ENCODE data around the gene TASOR.
A peak's percentile ranks its signal among the peaks of the same experiment; 100 is the strongest.
"Not testable (repeated sequence)": the region's sequence is repeated elsewhere in the genome, so short reads cannot be mapped to it uniquely, and the experiment has no call there.

The TASOR gene

GRCh38 chr3:56683122-56683817, at the start of gene TASOR:
TSS of gene TASOR (minus strand) at chr3:56683265. CDS start at chr3:56683006, 259 bp downstream.
- peak in 52 of 56 donors; percentile 9 to 83 (median 66) for DNase-seq

GRCh38 chr3:56732109-56732508, 49.0 kb upstream of the TASOR start:
- DNase-seq = no peak

- DNase-seq = no peak
Measured at GRCh38 chr3:56725175-56725574, 42.1 kb upstream of the TASOR start.

GRCh38 chr3:56724676-56725075, 41.6 kb upstream of the TASOR start:
- DNase-seq = no peak

GRCh38 chr3:56720849-56721248, 37.8 kb upstream of the TASOR start:
- DNase-seq = no peak

- DNase-seq = not testable (repeated sequence)
Measured at GRCh38 chr3:56718809-56719208, 35.7 kb upstream of the TASOR start.

GRCh38 chr3:56711344-56711743, 28.3 kb upstream of the TASOR start:
- no peak for DNase-seq

GRCh38 chr3:56707412-56707811, 24.3 kb upstream of the TASOR start:
- not testable (repeated sequence) for DNase-seq

GRCh38 chr3:56706629-56707028, 23.6 kb upstream of the TASOR start:
- DNase-seq = no peak

- DNase-seq = no peak
Measured at GRCh38 chr3:56704706-56705105, 21.6 kb upstream of the TASOR start.

GRCh38 chr3:56702490-56703315, 19.6 kb upstream of the TASOR start:
- peak in 25 of 56 donors; percentile 1 to 81 (median 15) for DNase-seq

GRCh38 chr3:56700151-56700550, 17.1 kb upstream of the TASOR start:
- peak in 1 of 56 donors; percentile 2 for DNase-seq

GRCh38 chr3:56694867-56695683, 12.0 kb upstream of the TASOR start:
- no peak for DNase-seq

GRCh38 chr3:56693750-56694149, 10.7 kb upstream of the TASOR start:
- peak in 2 of 56 donors; percentile 4 to 5 for DNase-seq

- DNase-seq = not testable (repeated sequence)
Measured at GRCh38 chr3:56692520-56693433, 9.7 kb upstream of the TASOR start.

- DNase-seq = not testable (repeated sequence)
Measured at GRCh38 chr3:56692001-56692365, 8.9 kb upstream of the TASOR start.

GRCh38 chr3:56691165-56692000, 8.3 kb upstream of the TASOR start:
- DNase-seq = no peak

- no peak for DNase-seq
Measured at GRCh38 chr3:56689303-56689702, 6.2 kb upstream of the TASOR start.

GRCh38 chr3:56688191-56688590, 5.1 kb upstream of the TASOR start:
- DNase-seq = no peak

GRCh38 chr3:56684029-56684428, 964 bp upstream of the TASOR start:
- no peak for DNase-seq

Measured in amygdala (tissue), 56 donors.